ENCODE data around the gene NT5C. TPM values are rescaled to one million over a fixed set of nuclear protein-coding genes. Genes with fewer than 3 reads are reported as not detected.
"Not testable (repeated sequence)": the region's sequence is repeated elsewhere in the genome, so short reads cannot be mapped to it uniquely, and the experiment has no call there.

The NT5C gene
- total RNA-seq, 1 donor from 2014 or later, result 48.2 TPM

GRCh38 chr17:75135452-75135851 is 3.9 kb upstream of the NT5C start:
- H3K27ac Mint-ChIP-seq (ENCODE audit: unreplicated experiment), result peak overlapping the region; percentile 56
- H3K4me3 Mint-ChIP-seq (ENCODE audit: unreplicated experiment), result no peak overlapping the region
- peaks cover 8% of the 10 kb centered on the region for H3K4me1 Mint-ChIP-seq (ENCODE audit: unreplicated experiment)
- no peaks in the 10 kb centered on the region for H3K9me3 Mint-ChIP-seq (ENCODE audit: unreplicated experiment)
- DNase-seq (ENCODE audit: extremely low spot score, unreplicated experiment), result no peak
- peaks cover 12% of the 10 kb centered on the region for H3K36me3 Mint-ChIP-seq (ENCODE audit: unreplicated experiment)
- no peaks in the 10 kb centered on the region for H3K27me3 Mint-ChIP-seq (ENCODE audit: unreplicated experiment)
- no peak for TF ChIP-seq CTCF (IDR thresholded peaks at IDR 0.05)

GRCh38 chr17:75133607-75134347 is 2.2 kb upstream of the NT5C start:
- H3K36me3 Mint-ChIP-seq (ENCODE audit: unreplicated experiment); H3K27me3 Mint-ChIP-seq (ENCODE audit: unreplicated experiment); H3K4me3 Mint-ChIP-seq (ENCODE audit: unreplicated experiment); DNase-seq (ENCODE audit: extremely low spot score, unreplicated experiment); H3K9me3 Mint-ChIP-seq (ENCODE audit: unreplicated experiment): not testable (repeated sequence)
- Mint-ChIP-seq H3K27ac (ENCODE audit: unreplicated experiment) (peak overlapping the region; percentile 23), H3K4me1 (ENCODE audit: unreplicated experiment) (peaks cover 11% of the 10 kb centered on the region)

GRCh38 chr17:75133001-75133400 is 1.5 kb upstream of the NT5C start:
- DNase-seq (ENCODE audit: extremely low spot score, unreplicated experiment), result no peak
- Mint-ChIP-seq H3K36me3 (ENCODE audit: unreplicated experiment) (peaks cover 10% of the 10 kb centered on the region), H3K4me3 (ENCODE audit: unreplicated experiment) (no peak overlapping the region), H3K27ac (ENCODE audit: unreplicated experiment) (no peak overlapping the region), H3K4me1 (ENCODE audit: unreplicated experiment) (peaks cover 11% of the 10 kb centered on the region), H3K27me3 (ENCODE audit: unreplicated experiment) (no peaks in the 10 kb centered on the region), H3K9me3 (ENCODE audit: unreplicated experiment) (no peaks in the 10 kb centered on the region)
- TF ChIP-seq CTCF (IDR thresholded peaks at IDR 0.05), result no peak

GRCh38 chr17:75132018-75133000 is 767 bp upstream of the NT5C start:
- Mint-ChIP-seq H3K27ac (ENCODE audit: unreplicated experiment) (peak overlapping the region; percentile 89), H3K4me3 (ENCODE audit: unreplicated experiment) (peak overlapping the region; percentile 80), H3K4me1 (ENCODE audit: unreplicated experiment) (peaks cover 11% of the 10 kb centered on the region)
- H3K36me3 Mint-ChIP-seq (ENCODE audit: unreplicated experiment); H3K9me3 Mint-ChIP-seq (ENCODE audit: unreplicated experiment); H3K27me3 Mint-ChIP-seq (ENCODE audit: unreplicated experiment); DNase-seq (ENCODE audit: extremely low spot score, unreplicated experiment): not testable (repeated sequence)

- Mint-ChIP-seq H3K36me3 (ENCODE audit: unreplicated experiment) (peaks cover 4% of the 10 kb centered on the region), H3K4me3 (ENCODE audit: unreplicated experiment) (peak overlapping the region; percentile 88), H3K9me3 (ENCODE audit: unreplicated experiment) (no peaks in the 10 kb centered on the region), H3K27me3 (ENCODE audit: unreplicated experiment) (no peaks in the 10 kb centered on the region), H3K4me1 (ENCODE audit: unreplicated experiment) (peaks cover 11% of the 10 kb centered on the region), H3K27ac (ENCODE audit: unreplicated experiment) (peak overlapping the region; percentile 88)
- DNase-seq (ENCODE audit: extremely low spot score, unreplicated experiment), result no peak
- TF ChIP-seq CTCF (IDR thresholded peaks at IDR 0.05), result peak; percentile 66
These were observed 787 bp downstream of the NT5C start for GRCh38 chr17:75130632-75131277.

Data from osteocyte (in vitro differentiated cells).